Kidney epithelial cell (primary cell): ENCODE results near the gene NOP9. TPM values are rescaled to one million over a fixed set of nuclear protein-coding genes. Genes with fewer than 3 reads are reported as not detected.
A peak's percentile ranks its signal among the peaks of the same experiment; 100 is the strongest.

Experiments
- DNase-seq: peaks from one replicate; pipeline ENCODE4 v3.0.0-alpha.2; 2010; ENCODE audit warnings: low read depth
- H3K27me3 ChIP-seq: 2 replicates; pipeline ENCODE4 v1.6.0; 2011; ENCODE audit warnings: low read length; ENCODE audit not compliant: control insufficient read depth, insufficient read depth
- H3K36me3 ChIP-seq: 2 replicates; pipeline ENCODE4 v1.5.1; 2011; ENCODE audit warnings: low read length; ENCODE audit not compliant: control insufficient read depth, insufficient read depth
- H3K4me3 ChIP-seq: 2 replicates; pipeline ENCODE4 v1.5.1; 2011; ENCODE audit warnings: low read depth, mild to moderate bottlenecking, control low read depth, low read length
- total RNA-seq: library from RNA; depleted of rRNA; stranded (reverse); fragments of >200 nt; gene quantifications from 2 replicates; pipeline ENCODE4 v1.2.3, GENCODE V29; 2015
- TF ChIP-seq, protein P1 (sequence below): IDR thresholded peaks from 2 replicates; pipeline ENCODE4 v1.5.1; 2011; ENCODE audit warnings: mild to moderate bottlenecking, moderate library complexity, low read length, control low read depth, inconsistent platforms; ENCODE audit not compliant: insufficient read depth, poor library complexity, severe bottlenecking

NOP9 gene
- total RNA-seq, 1 donor from 2014 or later, result 28.7 TPM

DNA sequence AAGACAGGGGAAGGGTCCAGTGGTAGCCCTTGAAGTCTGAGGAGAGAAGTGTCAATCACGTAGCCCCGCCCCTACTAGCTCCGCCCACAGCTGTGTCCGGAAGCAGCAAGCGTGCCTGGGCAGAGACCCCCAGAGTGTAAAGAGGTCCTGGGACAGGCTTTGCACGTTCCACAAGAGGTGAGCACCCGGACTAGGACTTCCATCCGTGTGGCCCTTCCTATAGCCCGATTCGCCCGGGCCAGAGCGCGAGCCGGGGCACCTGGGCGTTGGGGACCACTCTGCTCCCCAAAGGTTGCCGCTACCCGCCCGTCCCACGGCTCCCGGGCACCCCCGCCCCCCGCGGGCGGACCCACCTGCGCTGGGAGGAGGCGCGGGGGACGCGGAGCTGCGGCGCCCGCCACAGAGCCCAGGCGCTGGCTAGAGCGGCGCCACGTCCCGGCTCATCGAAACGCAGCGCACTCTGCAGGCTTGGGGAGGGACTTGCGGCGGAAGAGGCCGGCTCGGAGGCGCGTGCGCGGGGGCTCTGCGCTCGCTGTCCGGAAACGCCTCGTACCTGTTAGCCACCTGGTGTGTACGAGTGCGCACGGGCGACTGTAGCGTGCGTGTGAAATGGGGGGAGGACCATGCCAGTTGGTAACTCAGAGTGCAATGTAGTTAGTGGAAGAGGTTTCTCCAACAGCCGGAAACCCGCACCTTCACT is 28.4 kb upstream of the NOP9 start, which contains the start of gene RABGGTA:
TSS of gene RABGGTA (minus strand) at position 464 of the 700 bp plus-strand sequence. CDS start 482 bp downstream, outside the sequence.
- TF ChIP-seq, protein P1, sequence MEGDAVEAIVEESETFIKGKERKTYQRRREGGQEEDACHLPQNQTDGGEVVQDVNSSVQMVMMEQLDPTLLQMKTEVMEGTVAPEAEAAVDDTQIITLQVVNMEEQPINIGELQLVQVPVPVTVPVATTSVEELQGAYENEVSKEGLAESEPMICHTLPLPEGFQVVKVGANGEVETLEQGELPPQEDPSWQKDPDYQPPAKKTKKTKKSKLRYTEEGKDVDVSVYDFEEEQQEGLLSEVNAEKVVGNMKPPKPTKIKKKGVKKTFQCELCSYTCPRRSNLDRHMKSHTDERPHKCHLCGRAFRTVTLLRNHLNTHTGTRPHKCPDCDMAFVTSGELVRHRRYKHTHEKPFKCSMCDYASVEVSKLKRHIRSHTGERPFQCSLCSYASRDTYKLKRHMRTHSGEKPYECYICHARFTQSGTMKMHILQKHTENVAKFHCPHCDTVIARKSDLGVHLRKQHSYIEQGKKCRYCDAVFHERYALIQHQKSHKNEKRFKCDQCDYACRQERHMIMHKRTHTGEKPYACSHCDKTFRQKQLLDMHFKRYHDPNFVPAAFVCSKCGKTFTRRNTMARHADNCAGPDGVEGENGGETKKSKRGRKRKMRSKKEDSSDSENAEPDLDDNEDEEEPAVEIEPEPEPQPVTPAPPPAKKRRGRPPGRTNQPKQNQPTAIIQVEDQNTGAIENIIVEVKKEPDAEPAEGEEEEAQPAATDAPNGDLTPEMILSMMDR, result peak; percentile 64
- Histone ChIP-seq H3K27me3 (no peaks in the 10 kb centered on the region), H3K4me3 (peak within 1 kb of the TSS; percentile 68), H3K36me3 (peaks cover 2% of the 10 kb centered on the region)
- peak; percentile 31 for DNase-seq

GRCh38 chr14:24271834-24272263 is 27.8 kb upstream of the NOP9 start:
- Histone ChIP-seq H3K4me3 (peak overlapping the region; percentile 68), H3K27me3 (no peaks in the 10 kb centered on the region), H3K36me3 (peaks cover 2% of the 10 kb centered on the region)
- no peak for DNase-seq
- TF ChIP-seq, protein P1, result no peak

GRCh38 chr14:24272467-24272866 is 27.2 kb upstream of the NOP9 start:
- TF ChIP-seq, protein P1, result no peak
- H3K36me3 ChIP-seq, result peaks cover 2% of the 10 kb centered on the region
- no peak overlapping the region for H3K4me3 ChIP-seq
- no peak for DNase-seq
- no peaks in the 10 kb centered on the region for H3K27me3 ChIP-seq

DNA sequence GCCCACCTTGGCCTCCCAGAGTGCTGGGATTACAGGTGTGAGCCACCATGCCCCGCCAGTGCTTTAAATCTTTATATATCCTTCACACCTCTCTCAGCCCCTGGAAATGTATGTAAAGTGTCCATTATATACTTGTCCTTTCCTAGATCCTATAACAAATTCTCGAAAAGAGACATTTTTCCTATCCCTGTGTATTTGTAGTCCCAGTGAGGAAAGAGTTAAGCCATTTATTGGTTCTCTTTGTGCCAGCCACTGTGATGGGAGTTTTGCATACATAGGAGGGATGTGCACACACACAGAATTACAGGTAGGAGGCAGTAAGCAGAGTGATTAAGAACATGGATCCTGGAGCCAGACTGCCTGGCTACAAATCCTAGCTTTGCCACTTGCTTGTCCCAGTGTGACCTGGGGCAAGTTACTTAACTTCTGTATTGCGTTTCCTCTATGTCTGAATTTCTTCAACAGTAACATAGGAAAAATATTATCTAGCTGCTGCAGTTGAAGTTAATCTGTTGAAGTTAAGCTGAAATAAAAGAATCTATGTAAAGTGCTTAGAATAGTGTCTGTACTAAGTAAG is 26.1 kb upstream of the NOP9 start:
- H3K4me3 ChIP-seq, result no peak overlapping the region
- H3K36me3 ChIP-seq, result peaks cover 2% of the 10 kb centered on the region
- H3K27me3 ChIP-seq, result no peaks in the 10 kb centered on the region
- TF ChIP-seq, protein P1, result peak; percentile 11
- no peak for DNase-seq

DNA sequence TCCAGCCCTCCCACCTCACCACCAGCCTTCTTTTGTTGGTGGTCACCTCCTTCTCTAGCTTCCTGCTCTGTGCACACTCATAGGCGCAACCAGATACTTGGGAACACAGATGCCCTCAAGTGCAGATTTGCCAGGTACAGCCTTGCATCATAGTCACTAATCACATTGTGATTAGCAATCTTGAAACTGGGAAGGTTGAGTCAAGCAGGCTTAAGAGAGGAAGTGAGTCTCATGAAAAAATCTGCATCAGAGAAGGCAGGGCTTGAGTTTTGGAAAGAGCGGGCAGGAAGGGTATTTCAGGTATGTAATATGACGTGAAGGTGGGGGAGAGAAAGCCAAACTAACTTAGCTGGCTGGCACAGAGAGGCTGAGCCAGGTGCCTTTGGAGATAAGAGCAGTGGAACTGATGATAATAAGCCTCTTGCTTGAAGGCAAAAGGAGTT is 25.5 kb upstream of the NOP9 start:
- no peak overlapping the region for H3K4me3 ChIP-seq
- DNase-seq, result peak; percentile 32

More for the DNA sequence above, 25.5 kb upstream of the NOP9 start:
- peaks cover 2% of the 10 kb centered on the region for H3K36me3 ChIP-seq
- no peaks in the 10 kb centered on the region for H3K27me3 ChIP-seq
- TF ChIP-seq, protein P1, result no peak
